ENCODE data around the gene STRIP2.
"Not testable (repeated sequence)": the region's sequence is repeated elsewhere in the genome, so short reads cannot be mapped to it uniquely, and the experiment has no call there.

The STRIP2 gene

GRCh38 chr7:129469930-129470329 is 35.7 kb downstream of the STRIP2 start:
- H3K27ac ChIP-seq (ENCODE audit: low read depth, low read length, severe bottlenecking): no peak overlapping the region
- no peaks in the 10 kb centered on the region for H3K36me3 ChIP-seq (ENCODE audit: control insufficient read depth, insufficient read depth, low read length)
- H3K4me1 ChIP-seq (ENCODE audit: control insufficient read depth, insufficient read depth, low read length, poor library complexity, severe bottlenecking): no peaks in the 10 kb centered on the region
- H3K4me3 ChIP-seq (ENCODE audit: extremely low read depth, insufficient read depth, low read length, poor library complexity, severe bottlenecking): no peak overlapping the region
- H3K9me3 ChIP-seq (ENCODE audit: control insufficient read depth, low read length): no peaks in the 10 kb centered on the region

- Histone ChIP-seq H3K27ac (ENCODE audit: low read depth, low read length, severe bottlenecking) (no peak overlapping the region), H3K4me1 (ENCODE audit: control insufficient read depth, insufficient read depth, low read length, poor library complexity, severe bottlenecking) (no peaks in the 10 kb centered on the region), H3K9me3 (ENCODE audit: control insufficient read depth, low read length) (no peaks in the 10 kb centered on the region), H3K4me3 (ENCODE audit: extremely low read depth, insufficient read depth, low read length, poor library complexity, severe bottlenecking) (no peak overlapping the region), H3K36me3 (ENCODE audit: control insufficient read depth, insufficient read depth, low read length) (no peaks in the 10 kb centered on the region)
- WGBS, 2 experiments (ENCODE audit: insufficient coverage in 2 of 2): 100% methylated on average over 1 of the region's 1 CpG; no CpG with 5 or more reads in 1 of the 2 experiments
These were observed 36.2 kb downstream of the STRIP2 start for GRCh38 chr7:129470411-129470810.

GRCh38 chr7:129471402-129471827 is 37.2 kb downstream of the STRIP2 start:
- Histone ChIP-seq H3K27ac (ENCODE audit: low read depth, low read length, severe bottlenecking) (no peak overlapping the region), H3K4me1 (ENCODE audit: control insufficient read depth, insufficient read depth, low read length, poor library complexity, severe bottlenecking) (no peaks in the 10 kb centered on the region), H3K9me3 (ENCODE audit: control insufficient read depth, low read length) (no peaks in the 10 kb centered on the region), H3K36me3 (ENCODE audit: control insufficient read depth, insufficient read depth, low read length) (no peaks in the 10 kb centered on the region), H3K4me3 (ENCODE audit: extremely low read depth, insufficient read depth, low read length, poor library complexity, severe bottlenecking) (no peak overlapping the region)

GRCh38 chr7:129475931-129476330 is 41.7 kb downstream of the STRIP2 start:
- H3K36me3 ChIP-seq (ENCODE audit: control insufficient read depth, insufficient read depth, low read length); H3K4me3 ChIP-seq (ENCODE audit: extremely low read depth, insufficient read depth, low read length, poor library complexity, severe bottlenecking); H3K27ac ChIP-seq (ENCODE audit: low read depth, low read length, severe bottlenecking); H3K4me1 ChIP-seq (ENCODE audit: control insufficient read depth, insufficient read depth, low read length, poor library complexity, severe bottlenecking); H3K9me3 ChIP-seq (ENCODE audit: control insufficient read depth, low read length): not testable (repeated sequence)
- WGBS, 2 experiments (ENCODE audit: insufficient coverage in 2 of 2): 94 to 98% methylated on average over 5 of the region's 27 CpGs

- not testable (repeated sequence) for H3K4me3 ChIP-seq (ENCODE audit: extremely low read depth, insufficient read depth, low read length, poor library complexity, severe bottlenecking); H3K36me3 ChIP-seq (ENCODE audit: control insufficient read depth, insufficient read depth, low read length); H3K27ac ChIP-seq (ENCODE audit: low read depth, low read length, severe bottlenecking); H3K9me3 ChIP-seq (ENCODE audit: control insufficient read depth, low read length); H3K4me1 ChIP-seq (ENCODE audit: control insufficient read depth, insufficient read depth, low read length, poor library complexity, severe bottlenecking)
- 98% methylated on average over 11 to 13 of the region's 27 CpGs for WGBS, 2 experiments (ENCODE audit: insufficient coverage in 2 of 2)
These were observed 42.2 kb downstream of the STRIP2 start for GRCh38 chr7:129476398-129476797.

- Histone ChIP-seq H3K9me3 (ENCODE audit: control insufficient read depth, low read length) (no peaks in the 10 kb centered on the region), H3K36me3 (ENCODE audit: control insufficient read depth, insufficient read depth, low read length) (peaks cover 10% of the 10 kb centered on the region), H3K27ac (ENCODE audit: low read depth, low read length, severe bottlenecking) (no peak overlapping the region), H3K4me1 (ENCODE audit: control insufficient read depth, insufficient read depth, low read length, poor library complexity, severe bottlenecking) (no peaks in the 10 kb centered on the region), H3K4me3 (ENCODE audit: extremely low read depth, insufficient read depth, low read length, poor library complexity, severe bottlenecking) (no peak overlapping the region)
- WGBS, 2 experiments (ENCODE audit: insufficient coverage in 2 of 2): no CpG with 5 or more reads among the region's 1 CpG
These were observed 45.6 kb downstream of the STRIP2 start for GRCh38 chr7:129479831-129480230.

- Histone ChIP-seq H3K36me3 (ENCODE audit: control insufficient read depth, insufficient read depth, low read length) (peaks cover 10% of the 10 kb centered on the region), H3K4me3 (ENCODE audit: extremely low read depth, insufficient read depth, low read length, poor library complexity, severe bottlenecking) (no peak overlapping the region), H3K9me3 (ENCODE audit: control insufficient read depth, low read length) (no peaks in the 10 kb centered on the region), H3K27ac (ENCODE audit: low read depth, low read length, severe bottlenecking) (no peak overlapping the region), H3K4me1 (ENCODE audit: control insufficient read depth, insufficient read depth, low read length, poor library complexity, severe bottlenecking) (no peaks in the 10 kb centered on the region)
- WGBS, 2 experiments (ENCODE audit: insufficient coverage in 2 of 2): 93 to 100% methylated on average over 3 of the region's 6 CpGs
These were observed 46.6 kb downstream of the STRIP2 start for GRCh38 chr7:129480674-129481363.

- not testable (repeated sequence) for H3K36me3 ChIP-seq (ENCODE audit: control insufficient read depth, insufficient read depth, low read length); H3K4me3 ChIP-seq (ENCODE audit: extremely low read depth, insufficient read depth, low read length, poor library complexity, severe bottlenecking); H3K27ac ChIP-seq (ENCODE audit: low read depth, low read length, severe bottlenecking); H3K4me1 ChIP-seq (ENCODE audit: control insufficient read depth, insufficient read depth, low read length, poor library complexity, severe bottlenecking); H3K9me3 ChIP-seq (ENCODE audit: control insufficient read depth, low read length)
- 100% methylated on average over 1 of the region's 6 CpGs; no CpG with 5 or more reads in 1 of the 2 experiments for WGBS, 2 experiments (ENCODE audit: insufficient coverage in 2 of 2)
These were observed 47.1 kb downstream of the STRIP2 start for GRCh38 chr7:129481376-129481775.

- peaks cover 10% of the 10 kb centered on the region for H3K36me3 ChIP-seq (ENCODE audit: control insufficient read depth, insufficient read depth, low read length)
- H3K27ac ChIP-seq (ENCODE audit: low read depth, low read length, severe bottlenecking): no peak overlapping the region
- no peaks in the 10 kb centered on the region for H3K9me3 ChIP-seq (ENCODE audit: control insufficient read depth, low read length)
- H3K4me3 ChIP-seq (ENCODE audit: extremely low read depth, insufficient read depth, low read length, poor library complexity, severe bottlenecking): no peak overlapping the region
- no peaks in the 10 kb centered on the region for H3K4me1 ChIP-seq (ENCODE audit: control insufficient read depth, insufficient read depth, low read length, poor library complexity, severe bottlenecking)
- WGBS, 2 experiments (ENCODE audit: insufficient coverage in 2 of 2): 92 to 98% methylated on average over 3 to 7 of the region's 8 CpGs
These were observed 48.5 kb downstream of the STRIP2 start for GRCh38 chr7:129482781-129483180.

- H3K4me3 ChIP-seq (ENCODE audit: extremely low read depth, insufficient read depth, low read length, poor library complexity, severe bottlenecking): no peak overlapping the region
- H3K27ac ChIP-seq (ENCODE audit: low read depth, low read length, severe bottlenecking): no peak overlapping the region
- no peaks in the 10 kb centered on the region for H3K4me1 ChIP-seq (ENCODE audit: control insufficient read depth, insufficient read depth, low read length, poor library complexity, severe bottlenecking)
- H3K36me3 ChIP-seq (ENCODE audit: control insufficient read depth, insufficient read depth, low read length): no peaks in the 10 kb centered on the region
- no peaks in the 10 kb centered on the region for H3K9me3 ChIP-seq (ENCODE audit: control insufficient read depth, low read length)
- 100% methylated on average over 1 of the region's 3 CpGs for WGBS, 2 experiments (ENCODE audit: insufficient coverage in 2 of 2)
These were observed 55.3 kb downstream of the STRIP2 start for GRCh38 chr7:129489491-129489890.

- 83 to 94% methylated on average over 1 to 2 of the region's 2 CpGs for WGBS, 2 experiments (ENCODE audit: insufficient coverage in 2 of 2)
- Histone ChIP-seq H3K36me3 (ENCODE audit: control insufficient read depth, insufficient read depth, low read length) (no peaks in the 10 kb centered on the region), H3K27ac (ENCODE audit: low read depth, low read length, severe bottlenecking) (no peak overlapping the region), H3K4me3 (ENCODE audit: extremely low read depth, insufficient read depth, low read length, poor library complexity, severe bottlenecking) (no peak overlapping the region), H3K4me1 (ENCODE audit: control insufficient read depth, insufficient read depth, low read length, poor library complexity, severe bottlenecking) (peaks cover 3% of the 10 kb centered on the region), H3K9me3 (ENCODE audit: control insufficient read depth, low read length) (no peaks in the 10 kb centered on the region)
These were observed 58.2 kb downstream of the STRIP2 start for GRCh38 chr7:129492391-129492790.
